H1 (cell line): ENCODE results near the gene MEGF11. TPM values are rescaled to one million over a fixed set of nuclear protein-coding genes. Genes with fewer than 3 reads are reported as not detected.

Experiments used
- CTCF ChIA-PET: fragments of 300-600 bp; sonication (Branson Sonifier 250); formaldehyde crosslinking; loops from one replicate; lab custom pipeline; 2021; ENCODE audit not compliant: partially characterized antibody; lab: Charles Lee
- POLR2A ChIA-PET: fragments of 300-600 bp; sonication (Branson Sonifier 250); formaldehyde crosslinking; loops from one replicate; lab custom pipeline; 2021; ENCODE audit warnings: inconsistent platforms; ENCODE audit not compliant: partially characterized antibody; lab: Charles Lee
- DNase-seq, 2 experiments: peaks; one replicate each; pipeline versions ENCODE4 v3.0.0 to v3.0.0-alpha.2; 2010 to 2022; ENCODE audit warnings: low spot score in 2 of 2, low read depth in 1 of 2, mixed read lengths in 1 of 2
- FAIRE-seq: peaks from 2 replicates; lab custom pipeline; 2011; peaks lifted over from hg19 to GRCh38; lab: Jason Lieb, UNC
- H2AFZ ChIP-seq: 2 replicates; pipeline ENCODE4 v1.8.1; 2012; ENCODE audit warnings: low read length, inconsistent platforms
- H2AK5ac ChIP-seq: 2 replicates; pipeline ENCODE4 v1.6.1; 2013; ENCODE audit warnings: low read depth, low read length
- H2BK120ac ChIP-seq: replicated peaks from 2 replicates; pipeline ENCODE3; 2013; ENCODE audit warnings: low read depth, low read length, inconsistent platforms
- H2BK12ac ChIP-seq: 2 replicates; pipeline ENCODE4 v1.6.1; 2013; ENCODE audit warnings: low read depth, low read length
- H2BK15ac ChIP-seq: 2 replicates; pipeline ENCODE4 v1.6.1; 2013; ENCODE audit warnings: low read length
- H2BK20ac ChIP-seq: 2 replicates; pipeline ENCODE4 v1.6.1; 2013; ENCODE audit warnings: low read length
- H2BK5ac ChIP-seq: 2 replicates; pipeline ENCODE4 v1.6.1; 2013; ENCODE audit warnings: low read depth, low read length
- H3K14ac ChIP-seq: 2 replicates; pipeline ENCODE4 v1.6.1; 2013; ENCODE audit warnings: inconsistent platforms; ENCODE audit not compliant: insufficient read length
- H3K18ac ChIP-seq: 2 replicates; pipeline ENCODE4 v1.6.1; 2013; ENCODE audit warnings: low read length; ENCODE audit errors: extremely low read depth
- H3K23ac ChIP-seq: 2 replicates; pipeline ENCODE4 v1.6.1; 2013; ENCODE audit warnings: inconsistent platforms; ENCODE audit not compliant: insufficient read length
- H3K23me2 ChIP-seq: 2 replicates; pipeline ENCODE4 v1.6.1; 2013; ENCODE audit warnings: low read depth, low read length
- H3K27ac ChIP-seq: 2 replicates; pipeline ENCODE4 v1.6.1; 2011; ENCODE audit warnings: low read depth, low read length, inconsistent platforms
- H3K27me3 ChIP-seq, 4 experiments: replicated peaks in 1 of 4; 1 replicate in 1 of 4; 2 replicates in 3 of 4; pipeline versions ENCODE4 v1.6.1 to v1.8.1; 2011 to 2013; ENCODE audit warnings: low read length in 3 of 4, mild to moderate bottlenecking in 3 of 4, inconsistent platforms in 2 of 4, mixed read lengths in 2 of 4, moderate library complexity in 1 of 4; ENCODE audit not compliant: control insufficient read depth in 3 of 4, insufficient read depth in 3 of 4; ENCODE audit errors: extremely low read depth in 1 of 4
- H3K36me3 ChIP-seq, 4 experiments: 2 replicates each; pipeline versions ENCODE4 v1.6.1 to v1.8.1; 2011 to 2013; ENCODE audit warnings: mild to moderate bottlenecking in 4 of 4, low read length in 3 of 4, moderate library complexity in 2 of 4, control low read depth in 1 of 4, inconsistent platforms in 1 of 4; ENCODE audit not compliant: insufficient read depth in 4 of 4, control insufficient read depth in 2 of 4
- H3K4ac ChIP-seq: replicated peaks from 2 replicates; pipeline ENCODE3; 2013; ENCODE audit warnings: low read length, low read depth, mixed read lengths, inconsistent platforms; ENCODE audit not compliant: insufficient read length
- H3K4me1 ChIP-seq, 4 experiments: replicated peaks in 1 of 4; 1 replicate in 1 of 4; 2 replicates in 3 of 4; pipeline versions ENCODE4 v1.6.1 to v1.8.1; 2011 to 2013; ENCODE audit warnings: low read length in 3 of 4, inconsistent platforms in 2 of 4, mixed read lengths in 1 of 4; ENCODE audit not compliant: insufficient read depth in 4 of 4, control insufficient read depth in 3 of 4
- H3K4me2 ChIP-seq, 2 experiments: 2 replicates each; pipeline versions ENCODE4 v1.6.1 to v1.8.1; 2011 to 2013; ENCODE audit warnings: low read depth in 2 of 2, low read length in 2 of 2, control low read depth in 1 of 2, inconsistent platforms in 1 of 2, mild to moderate bottlenecking in 1 of 2; ENCODE audit not compliant: insufficient read depth in 1 of 2
- H3K4me3 ChIP-seq, 4 experiments: fragments of 200-600, 300-600 bp in 1 of 4; sonication (generic), shearing (Covaris generic), sonication (Bioruptor Twin) in 1 of 4; 2 replicates each; pipeline versions ENCODE4 v1.5.1 to v1.8.1; 2011 to 2016; ENCODE audit warnings: low read length in 4 of 4, low read depth in 3 of 4, control low read depth in 2 of 4, inconsistent platforms in 2 of 4, mild to moderate bottlenecking in 2 of 4, mixed read lengths in 1 of 4, moderate library complexity in 1 of 4; ENCODE audit not compliant: insufficient read depth in 2 of 4; ENCODE audit errors: extremely low read depth in 1 of 4
- H3K56ac ChIP-seq: replicated peaks from 2 replicates; pipeline ENCODE3; 2013; ENCODE audit warnings: low read depth, mild to moderate bottlenecking, mixed read lengths, low read length, inconsistent platforms; ENCODE audit not compliant: insufficient read length
- H3K79me1 ChIP-seq: 2 replicates; pipeline ENCODE4 v1.6.1; 2013; ENCODE audit warnings: low read depth, low read length, control low read depth
- H3K79me2 ChIP-seq, 2 experiments: 2 replicates each; pipeline versions ENCODE4 v1.6.1 to v1.8.1; 2012 to 2013; ENCODE audit warnings: low read length in 2 of 2, mild to moderate bottlenecking in 2 of 2, inconsistent platforms in 1 of 2; ENCODE audit not compliant: insufficient read depth in 2 of 2, control insufficient read depth in 1 of 2
- H3K9ac ChIP-seq, 4 experiments: replicated peaks in 1 of 4; 1 replicate in 1 of 4; 2 replicates in 3 of 4; pipeline versions ENCODE4 v1.6.1 to v1.8.1; 2011 to 2013; ENCODE audit warnings: low read depth in 3 of 4, low read length in 3 of 4, control low read depth in 2 of 4, mild to moderate bottlenecking in 2 of 4, moderate library complexity in 2 of 4, inconsistent platforms in 1 of 4; ENCODE audit errors: extremely low read depth in 1 of 4
- H3K9me3 ChIP-seq, 2 experiments: 2 replicates each; pipeline versions ENCODE4 v1.6.1 to v1.8.1; 2012 to 2013; ENCODE audit warnings: mild to moderate bottlenecking in 2 of 2, moderate library complexity in 2 of 2, control low read depth in 1 of 2, inconsistent platforms in 1 of 2, low read depth in 1 of 2, low read length in 1 of 2, mixed read lengths in 1 of 2; ENCODE audit not compliant: insufficient read depth in 2 of 2
- H4K20me1 ChIP-seq, 2 experiments: replicated peaks in 1 of 2; 2 replicates each; pipeline versions ENCODE3 to v1.8.1; 2011 to 2013; ENCODE audit warnings: inconsistent platforms in 2 of 2, low read length in 2 of 2, mild to moderate bottlenecking in 1 of 2; ENCODE audit not compliant: insufficient read depth in 2 of 2, control insufficient read depth in 1 of 2
- H4K5ac ChIP-seq: 2 replicates; pipeline ENCODE4 v1.6.1; 2013; ENCODE audit warnings: low read length, low read depth, mixed read lengths, inconsistent platforms; ENCODE audit not compliant: insufficient read length
- H4K8ac ChIP-seq: 2 replicates; pipeline ENCODE4 v1.8.0; 2013; ENCODE audit warnings: mild to moderate bottlenecking, moderate library complexity, low read length, inconsistent platforms; ENCODE audit not compliant: insufficient read depth; ENCODE audit errors: extremely low read depth
- H4K91ac ChIP-seq: replicated peaks from 2 replicates; pipeline ENCODE3; 2013; ENCODE audit warnings: low read length, mixed read lengths, inconsistent platforms; ENCODE audit not compliant: insufficient read length
- MAFK ChIP-seq: IDR thresholded peaks from 2 replicates; pipeline ENCODE4 v1.6.1; 2012; ENCODE audit warnings: low read depth, mild to moderate bottlenecking, improper control_type of control experiment, low read length
- WGBS, 2 experiments: shearing (Covaris generic) in 1 of 2; methylation state at CpG; one replicate each; pipeline versions ENCODE4 v1.1.6 to v1.1.7; 2013 to 2015; ENCODE audit warnings: low lambda C conversion rate in 2 of 2, mixed read lengths in 2 of 2, inconsistent platforms in 1 of 2, low coverage in 1 of 2, missing lambda C conversion rate in 1 of 2; ENCODE audit not compliant: insufficient replicate concordance in 2 of 2, insufficient coverage in 1 of 2, insufficient read length in 1 of 2; ENCODE audit errors: extremely low coverage in 1 of 2, missing lambda C conversion rate in 1 of 2; 5-methylcytosine and 5-hydroxymethylcytosine counted together
- polyA plus RNA-seq, 7 experiments: library from polyadenylated mRNA; depleted of rRNA in 3 of 7; stranded (reverse) in 5 of 7; unstranded in 2 of 7; fragments of >200 nt in 5 of 7; fragments of 200-250 nt in 2 of 7; gene quantifications; 1 replicate in 5 of 7; 2 replicates in 1 of 7; 4 replicates in 1 of 7; pipeline versions ENCODE4 v1.2.1 to v1.2.3, GENCODE V29; 2011 to 2013; ENCODE audit warnings: missing spikeins in 2 of 7, mixed read lengths in 2 of 7
- total RNA-seq: library from RNA; stranded (reverse); fragmentation: NEBNext Ultra II Directional; extraction: Animal tissue kit (Norgen Biotek cat#: 25700); gene quantifications from 2 replicates; pipeline ENCODE4 v1.2.1, GENCODE V29; 2021

The MEGF11 gene
- total and polyA plus RNA-seq, 2 of the 8 experiments (the other 6 are each of a cell fraction or from before 2014, with no cell fraction given): 4.4 to 4.8 TPM

DNA sequence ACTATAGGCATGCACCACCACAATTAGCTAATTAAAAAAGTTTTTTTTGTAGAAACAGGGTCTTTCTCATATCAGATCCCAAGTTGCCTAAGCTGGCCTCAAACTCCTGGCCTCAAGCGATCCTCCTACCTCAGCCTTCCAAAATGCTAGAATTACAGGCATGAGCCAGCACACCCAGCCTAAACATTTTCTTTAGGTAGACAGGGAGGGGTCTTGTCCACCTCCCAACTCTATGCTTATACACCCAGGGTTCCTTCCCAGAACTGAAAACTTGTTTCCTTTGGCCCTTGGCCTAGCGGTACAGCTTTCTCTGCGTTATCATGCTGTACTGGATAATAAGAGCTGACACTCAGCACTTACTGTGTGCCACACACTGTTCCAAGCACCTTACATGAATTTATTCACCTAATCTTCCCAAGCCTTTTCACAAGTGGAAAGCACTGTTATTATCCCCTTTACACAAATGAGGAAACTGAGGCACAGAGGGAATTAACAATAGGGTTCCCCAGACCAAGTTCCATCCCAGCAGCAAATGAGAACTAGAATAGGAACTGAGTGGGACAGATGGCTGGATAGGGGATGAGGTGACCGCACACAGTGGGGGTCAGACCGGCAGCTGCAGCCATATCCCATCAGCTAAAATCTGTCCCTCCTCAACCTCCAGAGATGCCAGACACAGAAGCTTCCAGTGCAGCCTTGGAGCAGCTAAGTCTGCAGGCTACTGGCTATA is 150.8 kb downstream of the MEGF11 start:
- H3K56ac ChIP-seq: no peak overlapping the region
- H3K27ac ChIP-seq: no peak overlapping the region
- H4K91ac ChIP-seq: no peak overlapping the region
- H3K79me2 ChIP-seq: no peaks in the 10 kb centered on the region
- no peak overlapping the region for H3K4ac ChIP-seq
- no peak overlapping the region for H2AK5ac ChIP-seq
- 88% methylated on average over 5 of the region's 5 CpGs; no CpG with 5 or more reads in 1 of the 2 experiments for WGBS, 2 experiments
- no peak overlapping the region for H2BK5ac ChIP-seq
- FAIRE-seq (no peak), DNase-seq (no peak)
- no peak overlapping the region for H4K8ac ChIP-seq
- no peaks in the 10 kb centered on the region for H3K27me3 ChIP-seq
- no peaks in the 10 kb centered on the region for H3K23me2 ChIP-seq
- H3K4me1 ChIP-seq: peaks cover 7 to 18% (median 9%) of the 10 kb centered on the region in 4 experiments
- H3K14ac ChIP-seq: no peak overlapping the region
- no peaks in the 10 kb centered on the region for H3K36me3 ChIP-seq
- H3K9ac ChIP-seq: no peak overlapping the region
- no peaks in the 10 kb centered on the region for H3K79me1 ChIP-seq
- no peak overlapping the region for H2BK120ac ChIP-seq
- CTCF ChIA-PET: interaction anchor here (0.9 to 2.0 kb wide), 10 partner anchors 8 to 164 kb away, joined by 3 to 7 read pairs (median 3); no protein-coding TSS in a partner anchor
- no peaks in the 10 kb centered on the region for H3K9me3 ChIP-seq
- no peak overlapping the region for H3K23ac ChIP-seq
- no peak overlapping the region for H3K18ac ChIP-seq
- POLR2A ChIA-PET: no interaction called here
- no peak overlapping the region for H2BK12ac ChIP-seq
- no peak overlapping the region for H2BK15ac ChIP-seq
- no peaks in the 10 kb centered on the region for H4K20me1 ChIP-seq
- no peak overlapping the region for H4K5ac ChIP-seq
- no peak overlapping the region for H2AFZ ChIP-seq
- no peak for TF ChIP-seq MAFK
- no peak overlapping the region for H3K4me2 ChIP-seq
- no peak overlapping the region for H3K4me3 ChIP-seq
- no peak overlapping the region for H2BK20ac ChIP-seq
